ENCODE measurements around the gene IQUB. TPM values are rescaled to one million over a fixed set of nuclear protein-coding genes. Genes with fewer than 3 reads are reported as not detected.

IQUB gene
- total and polyA plus RNA-seq, 2 experiments from 2014 or later = 0.20 to 3.5 TPM

DNA sequence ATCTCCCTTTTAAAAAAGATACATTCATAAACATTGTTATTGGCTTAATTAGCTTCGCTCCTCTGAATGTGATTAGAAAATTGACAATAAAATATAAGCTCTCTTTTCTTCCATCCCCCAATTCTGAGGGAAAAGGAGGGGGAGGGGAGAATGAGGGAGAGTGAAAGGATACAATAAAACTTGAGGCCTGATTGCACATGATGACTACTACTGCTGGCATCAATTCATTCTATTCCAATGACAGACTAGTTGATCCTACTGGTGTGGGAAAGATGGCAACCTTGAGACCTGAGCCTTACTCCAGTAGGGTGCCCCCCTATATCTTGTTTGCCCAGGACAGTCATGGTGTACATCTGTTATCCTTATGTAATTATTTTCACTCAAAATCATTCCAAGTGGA is 4.5 kb upstream of the IQUB start:
- H3K4me3 ChIP-seq = no peak overlapping the region
- H3K9me3 ChIP-seq (ENCODE audit: low read depth) = no peaks in the 10 kb centered on the region
- H3K27ac ChIP-seq = no peak overlapping the region
- DNase-seq (ENCODE audit: low read depth in 1 of 2, low spot score in 1 of 2) = no peak
- H3K36me3 ChIP-seq = no peaks in the 10 kb centered on the region
- no peaks in the 10 kb centered on the region for H3K4me1 ChIP-seq (ENCODE audit: low read depth)
- H3K27me3 ChIP-seq = no peaks in the 10 kb centered on the region
- TF ChIP-seq, protein P1, sequence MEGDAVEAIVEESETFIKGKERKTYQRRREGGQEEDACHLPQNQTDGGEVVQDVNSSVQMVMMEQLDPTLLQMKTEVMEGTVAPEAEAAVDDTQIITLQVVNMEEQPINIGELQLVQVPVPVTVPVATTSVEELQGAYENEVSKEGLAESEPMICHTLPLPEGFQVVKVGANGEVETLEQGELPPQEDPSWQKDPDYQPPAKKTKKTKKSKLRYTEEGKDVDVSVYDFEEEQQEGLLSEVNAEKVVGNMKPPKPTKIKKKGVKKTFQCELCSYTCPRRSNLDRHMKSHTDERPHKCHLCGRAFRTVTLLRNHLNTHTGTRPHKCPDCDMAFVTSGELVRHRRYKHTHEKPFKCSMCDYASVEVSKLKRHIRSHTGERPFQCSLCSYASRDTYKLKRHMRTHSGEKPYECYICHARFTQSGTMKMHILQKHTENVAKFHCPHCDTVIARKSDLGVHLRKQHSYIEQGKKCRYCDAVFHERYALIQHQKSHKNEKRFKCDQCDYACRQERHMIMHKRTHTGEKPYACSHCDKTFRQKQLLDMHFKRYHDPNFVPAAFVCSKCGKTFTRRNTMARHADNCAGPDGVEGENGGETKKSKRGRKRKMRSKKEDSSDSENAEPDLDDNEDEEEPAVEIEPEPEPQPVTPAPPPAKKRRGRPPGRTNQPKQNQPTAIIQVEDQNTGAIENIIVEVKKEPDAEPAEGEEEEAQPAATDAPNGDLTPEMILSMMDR (IDR thresholded peaks at IDR 0.05; ENCODE audit: low read depth, low read length) = no peak

DNA sequence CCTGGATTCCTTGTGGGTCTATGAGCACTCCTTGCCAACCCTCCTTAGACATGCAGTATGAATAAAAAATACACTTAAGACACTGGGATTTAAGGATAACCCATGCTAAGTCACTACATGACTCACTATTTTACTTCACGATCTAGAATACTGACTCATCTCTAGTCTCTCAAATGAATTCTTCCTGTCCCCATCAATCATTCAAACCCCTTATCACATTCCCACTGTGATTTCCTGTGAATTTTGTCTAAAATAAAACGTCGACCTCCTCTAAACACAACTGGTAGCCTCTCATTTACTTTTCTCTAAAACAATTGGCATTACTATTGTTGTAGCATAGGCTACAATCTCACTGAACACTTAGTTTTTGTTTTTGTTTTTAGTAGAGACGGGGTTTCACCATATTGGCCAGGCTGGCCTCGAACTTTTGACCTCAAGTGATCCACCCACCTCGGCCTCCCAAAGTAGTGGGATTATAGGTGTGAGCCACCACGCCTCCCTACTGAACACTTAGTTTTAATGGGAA is 3.9 kb upstream of the IQUB start:
- peak in 1 of 2 donors; percentile 54 for DNase-seq (ENCODE audit: low read depth in 1 of 2, low spot score in 1 of 2)

DNA sequence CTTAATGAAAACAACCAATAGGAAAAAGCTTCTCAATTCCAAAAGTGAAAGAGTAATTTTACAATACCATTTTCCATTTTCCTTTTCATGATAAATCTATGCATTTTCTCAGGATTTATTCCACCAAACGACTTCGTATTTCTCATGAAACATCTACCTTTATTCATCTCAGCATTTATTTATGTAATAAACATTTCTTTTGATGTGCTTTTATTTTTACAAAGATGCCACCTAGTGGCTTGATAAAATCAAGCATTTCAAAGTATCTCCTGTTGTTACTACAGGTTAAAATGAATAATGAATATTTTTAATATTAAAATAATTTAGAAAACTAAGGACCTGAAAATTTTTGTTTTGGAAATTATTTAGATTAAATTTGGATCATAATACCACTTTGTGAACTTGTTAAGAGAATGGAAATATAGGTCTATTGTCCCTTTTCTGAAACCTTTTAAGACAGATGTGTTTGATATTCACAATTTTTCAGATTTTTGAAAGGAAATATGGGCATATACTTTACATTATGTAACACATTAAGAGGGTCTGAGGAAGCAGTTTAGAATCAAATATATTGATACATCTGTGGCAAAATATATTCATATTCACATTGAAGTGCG is 2.7 kb upstream of the IQUB start:
- H3K4me3 ChIP-seq = no peak overlapping the region
- no peaks in the 10 kb centered on the region for H3K36me3 ChIP-seq
- peaks cover 2% of the 10 kb centered on the region for H3K4me1 ChIP-seq (ENCODE audit: low read depth)
- TF ChIP-seq, protein P1 (IDR thresholded peaks at IDR 0.05; ENCODE audit: low read depth, low read length) = peak; percentile 48
- peak in 1 of 2 donors; percentile 41 for DNase-seq (ENCODE audit: low read depth in 1 of 2, low spot score in 1 of 2)
- no peak overlapping the region for H3K27ac ChIP-seq
- H3K27me3 ChIP-seq = no peaks in the 10 kb centered on the region
- H3K9me3 ChIP-seq (ENCODE audit: low read depth) = no peaks in the 10 kb centered on the region

More for the DNA sequence above, 3.9 kb upstream of the IQUB start:
- TF ChIP-seq, protein P1 (IDR thresholded peaks at IDR 0.05; ENCODE audit: low read depth, low read length) = no peak
- Histone ChIP-seq H3K4me3 (no peak overlapping the region), H3K4me1 (ENCODE audit: low read depth) (no peaks in the 10 kb centered on the region), H3K27ac (no peak overlapping the region), H3K36me3 (no peaks in the 10 kb centered on the region), H3K27me3 (no peaks in the 10 kb centered on the region), H3K9me3 (ENCODE audit: low read depth) (no peaks in the 10 kb centered on the region)

DNA sequence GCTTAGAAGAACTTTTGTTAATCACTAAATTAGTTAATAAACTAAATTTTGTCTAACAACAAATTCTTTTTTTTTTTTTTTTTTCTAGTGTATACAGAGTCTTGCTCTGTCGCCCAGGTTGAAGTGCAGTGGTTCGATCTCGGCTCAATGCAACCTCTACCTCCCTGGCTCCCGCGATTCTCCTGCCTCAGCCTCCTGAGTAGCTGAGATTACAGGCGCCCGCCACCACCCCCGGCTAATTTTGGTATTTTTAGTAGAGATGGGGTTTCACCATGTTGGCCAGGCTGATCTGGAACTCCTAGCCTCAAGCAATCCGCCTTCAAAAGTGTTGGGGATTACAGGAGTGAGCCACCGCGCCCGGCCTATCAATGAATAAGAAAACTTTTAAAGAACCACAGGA is 1.1 kb upstream of the IQUB start:
- no peak for DNase-seq (ENCODE audit: low read depth in 1 of 2, low spot score in 1 of 2)
- no peaks in the 10 kb centered on the region for H3K36me3 ChIP-seq
- no peaks in the 10 kb centered on the region for H3K27me3 ChIP-seq
- no peak overlapping the region for H3K27ac ChIP-seq
- H3K4me3 ChIP-seq = peak overlapping the region; percentile 35
- TF ChIP-seq, protein P1 (IDR thresholded peaks at IDR 0.05; ENCODE audit: low read depth, low read length) = no peak
- peaks cover 3% of the 10 kb centered on the region for H3K4me1 ChIP-seq (ENCODE audit: low read depth)
- H3K9me3 ChIP-seq (ENCODE audit: low read depth) = no peaks in the 10 kb centered on the region

DNA sequence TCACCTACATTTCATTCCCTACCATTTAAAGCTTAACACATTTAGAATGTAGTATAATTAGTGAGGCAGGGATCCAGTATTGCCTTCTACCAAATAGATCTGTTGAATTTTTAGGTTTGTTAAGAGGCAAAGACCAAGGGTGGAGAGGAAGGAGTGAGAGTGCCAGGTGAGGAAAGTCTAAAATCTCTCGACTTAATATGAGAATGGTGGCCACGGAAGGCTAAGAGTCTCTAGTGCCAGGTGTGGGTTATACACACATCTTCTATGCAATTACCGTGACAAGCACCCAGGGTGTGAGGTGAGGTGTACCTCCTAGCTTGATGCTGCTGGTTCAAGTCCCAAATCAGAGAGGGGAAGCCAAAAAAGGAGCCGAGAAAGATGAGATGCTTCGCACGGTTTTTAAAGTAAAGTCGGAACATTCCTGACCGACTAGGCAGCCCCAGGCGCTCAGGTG is 439 bp downstream of the IQUB start:
- Histone ChIP-seq H3K4me1 (ENCODE audit: low read depth) (peaks cover 3% of the 10 kb centered on the region), H3K27me3 (no peaks in the 10 kb centered on the region), H3K27ac (no peak overlapping the region), H3K9me3 (ENCODE audit: low read depth) (no peaks in the 10 kb centered on the region), H3K36me3 (no peaks in the 10 kb centered on the region), H3K4me3 (peak overlapping the region; percentile 35)
- TF ChIP-seq, protein P1 (IDR thresholded peaks at IDR 0.05; ENCODE audit: low read depth, low read length) = no peak
- DNase-seq (ENCODE audit: low read depth in 1 of 2, low spot score in 1 of 2) = no peak
